GM21360 (cell line): ENCODE measurements around the gene SCIN.

ENCODE experiments used
- ATAC-seq: cut with Tn5 transposase; IDR thresholded peaks from one replicate; pipeline ENCODE4 v1.9.1; 2021; ENCODE audit warnings: mild to moderate bottlenecking, moderate library complexity; ENCODE audit not compliant: unreplicated experiment

SCIN gene

DNA sequence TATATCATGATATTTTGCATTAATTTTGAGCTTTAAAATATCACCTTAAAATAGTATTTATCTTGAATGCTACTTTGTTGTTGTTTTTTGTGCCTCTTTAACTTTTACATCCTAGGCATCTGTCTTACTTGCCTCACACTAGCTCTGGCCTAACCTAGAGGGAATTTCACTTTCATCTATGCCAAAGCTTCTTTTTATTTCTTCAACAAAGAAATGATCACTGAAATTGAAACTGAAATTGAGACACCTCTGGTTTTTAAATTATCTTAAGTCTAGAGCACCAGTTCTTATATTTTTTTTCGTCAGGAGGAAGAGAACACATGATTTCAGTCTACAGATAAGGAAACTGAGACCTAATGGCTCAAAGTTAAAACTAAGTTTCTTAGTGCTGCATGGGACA, 3.5 kb upstream of the SCIN start:
- peak; percentile 91 for ATAC-seq

DNA sequence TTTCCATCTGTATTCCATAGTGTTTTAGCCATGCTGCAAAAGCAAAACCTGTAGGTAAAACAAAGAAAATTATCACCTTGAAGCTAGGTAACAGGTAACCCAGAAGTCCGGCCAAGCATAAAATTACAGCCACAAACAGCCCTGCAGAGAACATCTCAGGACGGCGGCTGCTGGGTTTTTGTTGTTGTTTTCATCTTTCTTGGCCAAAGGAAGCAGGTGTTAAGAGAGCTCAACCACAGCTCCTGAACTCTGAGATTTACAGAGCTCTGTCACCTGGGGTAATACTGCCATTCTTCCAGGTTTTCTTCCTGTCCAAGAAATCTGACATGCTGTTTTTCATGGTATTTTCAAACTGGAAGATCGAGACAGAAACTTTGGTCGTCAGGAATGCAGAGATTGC, 847 bp upstream of the SCIN start:
- no peak for ATAC-seq

DNA sequence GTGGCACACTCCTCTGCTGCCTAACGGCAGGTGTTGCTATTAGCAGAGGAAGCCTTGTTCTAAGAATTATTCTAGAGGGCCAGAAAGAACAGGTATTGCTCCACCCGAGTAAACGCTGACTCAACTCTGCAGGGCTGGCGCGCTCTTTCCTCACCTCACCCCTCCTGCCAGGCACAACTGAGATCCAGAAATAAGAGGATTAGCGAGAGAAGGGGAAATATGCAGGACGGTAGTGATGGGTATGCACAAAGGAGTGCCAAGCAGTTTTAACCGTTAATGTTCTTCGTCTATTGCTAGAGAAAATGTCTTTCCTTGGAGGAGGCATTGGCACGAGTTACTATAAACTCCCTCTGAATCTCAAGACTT, 369 bp upstream of the SCIN start:
- no peak for ATAC-seq

DNA sequence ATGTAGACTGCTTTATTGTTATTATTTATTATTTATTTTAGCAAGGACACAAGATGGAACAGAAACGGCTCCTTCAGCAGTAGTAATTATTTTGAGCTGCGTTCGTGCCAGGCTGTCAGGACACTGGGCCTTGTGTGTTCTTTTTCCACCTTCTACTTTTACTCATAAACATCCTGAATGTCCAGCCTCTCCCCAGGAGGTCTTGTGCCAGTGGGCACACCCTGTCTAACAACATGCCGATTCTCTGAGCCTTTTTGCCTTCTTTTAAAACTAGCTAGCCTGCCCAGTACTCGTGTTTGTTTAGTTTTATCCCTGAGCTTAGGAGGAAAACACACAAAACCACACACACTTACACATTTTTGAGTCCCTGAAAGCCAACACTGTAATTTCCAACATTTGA, 1.2 kb downstream of the SCIN start:
- ATAC-seq: no peak

DNA sequence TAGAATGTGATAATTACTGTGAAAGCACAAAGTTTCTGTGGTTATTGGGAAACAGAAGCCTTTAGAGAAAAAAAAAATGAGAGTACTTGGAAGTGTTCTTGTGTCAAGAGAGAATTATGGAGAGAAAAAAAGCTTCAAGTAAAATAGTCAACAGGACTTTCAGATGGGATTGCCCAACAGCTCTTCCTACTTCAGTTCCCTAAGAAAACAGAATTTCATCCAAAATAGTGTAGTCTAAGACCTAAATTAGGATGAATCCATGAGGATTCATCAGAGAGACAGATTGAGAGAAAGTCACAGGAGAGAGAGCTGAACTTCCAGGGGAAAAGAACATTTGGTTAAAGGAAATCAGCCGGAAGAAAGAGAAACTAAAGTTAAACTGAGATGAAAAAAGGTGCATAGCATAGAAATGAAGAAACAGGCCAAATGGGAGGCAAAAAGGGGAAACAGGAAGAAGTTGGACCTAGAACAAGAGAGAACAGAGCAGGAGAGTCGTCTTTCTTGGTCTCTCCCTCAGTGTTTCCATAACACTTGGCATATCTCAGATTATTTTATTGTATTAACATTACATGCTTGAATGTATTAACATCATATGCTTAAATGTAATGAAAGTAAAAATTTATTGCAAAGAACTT, 2.5 kb downstream of the SCIN start:
- no peak for ATAC-seq

DNA sequence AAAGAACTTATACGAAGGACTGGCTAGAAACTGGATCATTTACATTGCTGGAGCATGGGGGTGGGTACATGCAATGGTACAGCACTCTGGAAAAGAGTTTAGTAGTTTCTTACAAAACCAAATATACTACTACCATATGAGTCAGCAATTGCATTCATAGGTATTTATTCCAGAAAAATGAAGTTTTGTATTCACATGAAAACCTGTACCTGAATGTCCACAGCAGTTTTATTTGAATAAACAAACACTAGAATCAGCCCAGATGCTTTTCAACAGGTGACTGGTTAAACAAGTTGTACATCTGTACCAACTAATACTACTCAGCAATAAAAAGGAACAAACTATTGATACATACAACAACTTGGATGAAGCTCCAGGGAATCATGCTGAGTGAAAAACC, 3.4 kb downstream of the SCIN start:
- ATAC-seq: no peak

DNA sequence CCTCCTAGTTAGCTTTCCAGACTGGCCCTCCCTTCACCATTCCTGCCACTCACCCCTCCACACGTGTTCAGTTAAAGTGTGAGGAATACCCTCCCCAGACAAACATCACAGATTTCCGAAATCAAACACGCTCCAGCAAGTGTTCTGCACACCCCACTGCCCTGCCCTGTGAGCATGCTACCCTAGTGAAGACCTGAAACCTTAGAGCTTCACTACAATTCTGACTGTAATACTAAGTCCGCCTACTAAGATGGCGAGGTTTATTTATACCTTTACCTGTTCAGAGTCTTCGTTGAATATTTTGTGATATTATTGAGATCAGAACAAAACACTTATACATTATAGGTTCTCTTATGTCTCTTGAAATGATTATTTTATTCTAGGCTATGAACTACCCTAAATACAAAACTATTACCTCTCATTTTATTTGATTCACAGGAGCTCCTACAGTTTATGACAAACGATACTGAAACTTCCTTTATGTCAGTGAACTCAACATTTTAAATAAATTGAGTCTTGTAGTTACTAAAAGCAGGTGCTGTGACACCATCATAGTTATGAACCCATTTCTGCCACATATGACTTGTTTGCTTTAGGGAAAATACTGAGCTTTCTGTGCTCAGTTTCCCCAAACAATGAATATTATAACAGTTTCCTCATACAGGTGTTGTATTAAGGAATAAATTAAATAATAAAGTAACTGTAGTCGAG, 8.6 kb downstream of the SCIN start:
- no peak for ATAC-seq

DNA sequence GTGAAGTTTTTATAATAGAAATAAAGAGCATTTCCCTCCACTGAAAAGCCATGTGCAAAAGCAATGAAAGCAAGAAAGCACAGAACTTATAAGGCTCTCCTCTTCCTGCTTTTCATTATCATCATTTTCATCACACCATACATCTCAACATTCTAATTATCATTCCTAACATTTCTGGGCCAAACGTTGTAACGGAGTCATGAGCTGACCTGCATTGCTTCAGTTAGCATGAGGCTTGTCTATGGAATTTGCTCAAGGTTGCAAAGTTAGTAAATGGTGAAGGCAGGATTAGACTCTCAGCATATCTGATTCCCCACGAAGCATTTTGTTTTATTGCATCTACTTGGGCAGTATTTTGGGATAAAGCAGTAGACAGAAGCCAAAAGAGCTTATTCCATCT, 11.4 kb downstream of the SCIN start:
- ATAC-seq: no peak

DNA sequence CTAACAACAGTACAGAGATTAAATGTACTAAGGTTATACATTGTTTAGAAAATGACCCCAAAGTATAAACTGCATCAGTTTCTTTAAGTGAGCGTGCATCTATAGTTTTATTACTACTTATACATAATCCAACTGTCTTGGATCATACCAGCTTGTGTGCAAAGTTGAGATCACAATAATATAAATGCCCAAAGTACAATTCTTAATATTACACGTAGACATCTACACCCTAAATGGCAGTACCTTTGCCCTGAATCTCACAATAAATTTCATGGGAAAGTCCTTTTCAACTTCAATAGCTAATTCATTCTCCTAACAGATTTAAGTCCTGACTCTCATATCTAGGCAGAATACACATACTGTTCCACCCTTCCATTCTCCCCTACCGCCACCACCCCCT, 11.8 kb downstream of the SCIN start:
- no peak for ATAC-seq

DNA sequence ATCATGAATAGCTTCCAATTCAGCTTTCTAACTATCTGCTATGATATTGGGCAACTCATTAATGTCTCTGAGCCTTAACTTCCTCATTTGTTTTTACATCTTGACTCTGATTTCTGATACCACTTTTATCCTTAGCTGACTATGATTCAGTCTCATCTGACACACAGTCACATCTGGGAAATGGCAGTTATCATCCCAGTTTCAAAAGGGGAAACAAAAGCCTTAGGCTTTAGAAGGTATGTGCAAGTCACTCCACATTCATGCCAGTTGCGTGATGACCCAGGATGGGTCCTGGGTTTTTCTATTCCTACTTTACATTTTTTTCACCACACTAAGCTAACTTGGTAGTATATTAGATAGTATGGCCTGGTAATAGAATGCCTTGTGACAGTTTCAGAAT, 12.7 kb downstream of the SCIN start:
- no peak for ATAC-seq

DNA sequence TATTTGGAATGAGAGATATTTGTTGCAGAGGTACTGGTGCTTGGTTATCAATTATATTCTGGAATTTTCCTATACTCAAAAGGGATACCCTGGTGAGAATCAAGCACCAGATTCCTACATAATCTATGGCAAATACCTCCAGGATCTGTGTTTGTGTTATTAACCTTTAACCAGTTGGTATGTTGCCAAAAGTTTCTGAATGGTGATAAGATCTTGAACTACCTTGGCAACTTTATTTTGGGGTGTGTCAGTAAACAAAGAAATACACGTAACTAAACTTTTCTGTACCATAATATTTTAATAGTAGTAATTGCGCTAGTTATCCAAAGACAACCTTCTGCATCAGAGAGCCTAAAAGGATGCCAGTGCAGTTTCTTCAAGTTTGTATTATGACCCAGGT, 13.4 kb downstream of the SCIN start:
- ATAC-seq: no peak

DNA sequence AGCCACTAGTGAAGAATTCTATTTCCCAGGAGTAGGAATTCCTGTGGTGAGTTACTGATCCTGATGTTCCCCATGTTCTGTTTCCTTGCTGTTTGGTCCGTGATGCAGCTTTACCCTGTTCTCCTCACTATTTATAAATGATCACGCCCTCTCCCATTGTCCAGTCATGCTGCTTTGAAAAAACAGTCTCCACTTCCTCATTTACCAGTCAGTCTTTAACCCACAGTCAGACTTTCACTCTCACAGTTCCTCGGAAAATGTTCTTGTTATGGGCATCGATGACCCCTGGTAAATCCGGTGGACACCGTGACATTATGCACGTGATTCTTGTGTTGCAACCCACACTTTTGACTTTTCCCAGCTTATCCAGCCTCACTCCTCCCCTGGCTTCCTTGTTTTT, 14.4 kb downstream of the SCIN start:
- peak; percentile 99 for ATAC-seq

DNA sequence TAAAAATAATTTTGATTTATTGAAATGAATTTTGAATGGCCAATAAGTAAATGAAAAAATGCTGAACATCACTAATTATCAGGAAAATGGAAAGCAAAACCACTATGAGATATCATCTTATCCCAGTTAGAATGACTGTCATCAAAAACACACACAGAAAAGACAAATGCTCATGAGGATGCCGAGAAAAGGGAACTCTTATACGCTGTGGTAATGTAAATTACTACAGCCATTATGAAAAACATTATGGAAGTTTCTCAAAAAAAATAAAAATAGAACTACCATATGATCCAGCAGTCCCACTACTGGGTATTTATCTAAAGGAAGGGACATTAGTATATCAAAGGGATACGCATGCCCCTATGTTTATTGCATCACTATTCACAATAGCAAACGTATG, 15.8 kb downstream of the SCIN start:
- ATAC-seq: no peak

DNA sequence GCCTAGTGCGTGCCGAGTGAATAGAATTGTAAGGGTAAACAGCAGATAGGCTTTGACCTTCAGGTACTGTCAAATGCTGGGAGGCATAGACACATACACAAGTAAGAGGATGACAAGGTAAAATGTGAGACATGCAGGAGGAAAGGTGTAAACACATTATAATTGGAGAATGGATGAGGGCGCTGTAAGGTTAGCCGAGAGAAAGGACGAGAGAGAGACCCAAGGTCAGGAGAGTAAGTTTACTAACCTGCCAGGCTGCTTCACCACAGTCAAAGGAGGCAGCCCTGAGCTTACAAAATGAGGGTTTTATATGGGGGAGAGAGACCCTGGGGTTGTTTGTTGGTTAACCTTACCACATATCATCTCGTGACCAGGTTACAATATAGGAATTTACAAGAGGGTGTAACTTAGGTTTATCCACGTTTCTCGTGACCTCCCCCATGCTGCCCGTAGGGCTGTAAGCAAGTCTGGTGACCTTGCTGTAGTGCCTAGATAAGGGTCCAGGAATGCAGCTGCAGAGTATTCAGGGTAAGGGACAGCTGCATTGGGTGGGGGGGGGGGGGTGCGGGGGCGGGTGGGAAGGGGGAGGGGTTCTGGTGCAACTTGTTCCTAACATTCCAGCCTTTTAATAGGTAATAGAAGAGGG, 17.9 kb downstream of the SCIN start:
- ATAC-seq: no peak

DNA sequence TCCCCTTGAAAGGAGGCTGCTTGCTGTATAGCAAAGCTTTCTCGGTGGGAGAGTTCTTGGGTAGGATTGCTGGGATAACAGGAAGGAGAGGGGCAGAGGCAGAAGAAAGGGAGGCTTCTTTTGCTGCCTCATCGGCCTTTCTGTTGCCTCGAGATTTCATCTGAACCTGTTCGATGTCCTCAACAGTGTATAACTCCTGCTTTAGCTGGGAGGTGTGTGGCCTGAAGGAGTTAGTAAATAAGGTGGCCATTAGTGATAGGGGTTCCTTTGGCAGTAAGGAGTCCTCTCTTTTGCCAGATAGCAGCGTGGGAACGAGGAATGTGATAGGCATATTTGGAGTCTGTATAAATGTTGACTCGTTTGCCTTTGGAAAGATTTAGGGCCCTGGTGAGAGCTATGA, 20.0 kb downstream of the SCIN start:
- ATAC-seq: no peak

DNA sequence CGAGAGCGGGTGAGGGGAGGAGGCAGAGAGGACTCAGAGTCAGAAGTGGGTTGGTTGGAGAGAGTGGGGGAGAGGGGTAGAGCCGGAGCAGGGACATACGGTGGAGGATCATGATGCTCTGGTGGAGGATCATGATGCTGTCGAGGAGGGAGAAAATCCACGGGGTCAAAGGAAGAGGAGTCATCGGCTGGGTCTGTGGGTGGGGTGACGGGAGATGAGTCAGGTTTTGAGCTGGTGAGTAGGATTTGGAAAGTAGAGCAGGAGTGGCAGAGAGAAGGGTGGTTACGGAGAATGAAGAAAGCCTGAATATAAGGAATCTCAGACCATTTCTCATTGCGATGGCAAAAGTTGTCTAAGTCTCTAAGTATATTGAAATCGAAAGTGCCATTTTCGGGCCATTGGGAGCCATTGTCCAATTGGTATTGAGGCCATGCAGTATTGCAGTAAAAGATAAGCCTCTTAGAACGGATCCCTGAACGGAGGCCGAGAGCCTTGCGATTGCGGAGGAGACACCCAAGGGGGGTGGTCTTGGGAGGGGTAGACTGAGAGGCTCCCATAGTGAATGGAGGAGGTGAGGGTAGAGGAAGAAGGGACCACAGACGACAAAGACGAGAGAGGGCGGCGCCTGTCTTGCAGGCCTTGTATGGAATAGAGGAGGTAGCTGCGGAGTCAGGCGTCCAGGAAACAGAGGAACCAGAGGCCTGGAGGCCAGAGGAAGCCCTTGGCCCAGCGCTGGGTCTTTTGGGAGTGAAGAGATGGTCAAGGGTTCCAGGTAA, 23.8 kb downstream of the SCIN start:
- ATAC-seq: no peak

DNA sequence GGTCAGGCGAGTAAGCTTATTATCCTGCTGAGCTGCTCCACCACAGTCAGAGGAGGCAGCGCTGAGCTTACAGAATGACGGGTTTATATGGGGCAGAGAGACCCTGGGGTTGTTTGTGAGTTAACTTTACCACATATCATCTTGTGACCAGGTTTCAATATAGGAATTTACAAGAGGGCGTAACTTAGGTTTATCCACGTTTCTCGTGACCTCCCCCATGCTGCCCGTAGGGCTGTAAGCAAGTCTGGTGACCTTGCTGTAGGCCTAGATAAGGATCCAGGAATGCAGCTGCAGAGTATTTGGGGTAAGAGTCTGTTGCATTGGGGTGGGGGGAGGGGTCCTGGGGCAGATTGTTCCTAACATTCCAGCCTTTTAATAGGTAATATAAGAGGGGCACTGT, 24.6 kb downstream of the SCIN start:
- no peak for ATAC-seq

DNA sequence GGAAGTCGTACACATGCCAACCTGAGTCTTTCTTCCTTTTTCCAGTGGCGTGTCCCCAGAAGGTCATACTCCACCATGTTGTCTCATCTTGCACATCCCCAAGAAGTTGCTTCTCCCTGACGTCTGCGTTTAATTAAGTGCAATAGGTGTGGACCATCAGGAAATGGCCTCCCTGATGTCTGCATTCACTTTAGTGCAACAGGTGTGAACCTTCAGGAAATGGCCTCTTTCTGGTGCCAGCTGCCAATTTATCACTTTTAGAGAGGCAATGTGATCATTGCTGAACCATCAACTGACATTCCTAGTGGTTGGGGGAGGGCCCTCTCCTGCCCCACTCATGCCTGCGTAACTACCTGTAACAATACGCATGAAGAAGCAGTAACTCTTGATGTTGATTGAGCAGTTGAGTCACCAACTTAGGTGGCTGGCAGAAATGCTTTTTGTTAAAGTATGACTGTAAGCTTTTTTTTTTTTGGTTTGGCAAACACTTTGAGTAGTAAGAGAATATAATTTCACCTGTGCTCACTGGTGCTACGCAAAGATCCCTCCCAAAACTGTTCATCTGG, 25.8 kb downstream of the SCIN start:
- ATAC-seq: no peak

DNA sequence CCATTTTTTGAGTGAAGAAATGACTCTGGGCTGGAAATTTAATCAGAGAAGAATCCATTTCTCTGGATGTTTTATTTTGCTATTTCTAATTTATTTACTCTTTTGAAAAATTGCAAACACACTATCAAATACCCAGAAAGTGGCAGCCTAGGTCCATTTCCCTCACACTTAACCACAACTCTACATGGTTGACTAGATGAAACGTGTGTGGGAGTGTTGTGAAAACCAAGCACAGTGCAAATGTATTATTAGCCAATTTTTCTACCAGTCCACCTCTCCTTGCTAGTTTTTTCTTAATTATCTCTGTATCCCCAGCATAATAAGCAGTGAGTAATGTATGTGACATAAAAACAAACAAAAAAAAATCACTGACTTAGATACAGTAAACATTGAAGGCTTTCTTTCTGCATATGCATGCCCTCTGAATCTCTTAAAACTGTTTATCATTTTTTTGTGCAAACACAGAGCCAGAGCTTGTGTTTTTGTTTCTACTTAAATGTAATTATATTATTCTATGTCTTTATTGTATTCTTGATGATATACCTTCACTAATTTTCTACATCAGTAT, 30.9 kb downstream of the SCIN start:
- ATAC-seq: peak; percentile 98

DNA sequence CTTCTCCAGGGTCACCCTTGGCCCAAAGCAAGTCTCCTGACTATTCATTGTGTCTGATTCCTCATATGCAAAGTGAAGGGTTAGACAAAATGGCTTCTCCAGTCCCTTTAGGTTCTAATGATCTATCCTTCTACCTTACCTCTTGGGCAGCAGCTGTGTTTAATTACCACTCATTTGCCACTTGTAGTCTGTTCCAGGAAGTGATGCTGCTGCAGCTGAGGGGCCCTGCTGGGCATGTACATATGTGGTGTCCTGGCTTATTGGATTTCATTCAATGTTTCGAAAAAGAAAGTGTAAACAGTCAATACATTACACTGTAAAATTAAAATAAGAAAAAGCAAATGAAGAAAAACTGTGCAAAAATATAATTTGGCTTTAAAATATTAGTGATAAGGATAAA, 36.6 kb downstream of the SCIN start:
- no peak for ATAC-seq

DNA sequence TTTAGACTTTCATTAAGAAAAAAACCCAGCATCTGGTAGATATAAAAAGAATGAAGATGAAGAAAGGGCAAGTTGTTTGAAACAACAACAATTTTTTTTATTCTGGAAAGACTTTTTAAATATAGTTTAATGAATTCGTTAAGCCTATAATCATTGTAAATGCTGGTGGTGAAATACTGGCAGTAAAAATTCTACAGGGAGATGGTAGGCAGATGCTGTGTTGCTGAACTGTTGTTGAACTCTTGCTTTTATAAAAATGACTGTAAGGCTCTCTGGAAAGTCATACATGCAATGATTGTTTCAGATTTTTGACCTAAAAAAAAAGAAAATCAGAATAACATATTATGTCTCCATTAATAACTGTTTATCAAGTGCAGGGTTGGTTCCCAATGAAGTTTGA, 39.0 kb downstream of the SCIN start:
- ATAC-seq: no peak
